T-cell (primary cell): ENCODE measurements around the gene SH3BP4. TPM values are rescaled to one million over a fixed set of nuclear protein-coding genes. Genes with fewer than 3 reads are reported as not detected.

Experiments used
- ATAC-seq, 4 experiments: fragments of 200-7000 bp in 3 of 4; fragments of 150-1000 bp in 1 of 4; cut with Tn5 transposase; replicated peaks in 1 of 4; 1 replicate in 3 of 4; 2 replicates in 1 of 4; pipeline ENCODE4 v1.10.0; 2021; ENCODE audit warnings: moderate library complexity in 3 of 4, mild to moderate bottlenecking in 2 of 4, moderate number of reproducible peaks in 1 of 4
- CTCF ChIA-PET, 2 donors: fragments of 300-600 bp; sonication (Branson Sonifier 250); formaldehyde crosslinking; loops; one replicate each; lab custom pipeline; 2022; ENCODE audit warnings: antibody characterized with exemption in 2 of 2; lab: Charles Lee
- POLR2A ChIA-PET, 2 donors: fragments of 300-600 bp; sonication (Branson Sonifier 250); formaldehyde crosslinking; loops; one replicate each; lab custom pipeline; 2022; ENCODE audit warnings: antibody characterized with exemption in 2 of 2; lab: Charles Lee
- DNase-seq, 35 experiments: peaks; one replicate each; pipeline versions ENCODE4 v3.0.0 to v3.0.0-alpha.2; 2013 to 2023
- H3K27ac ChIP-seq: one replicate; pipeline ENCODE4 v1.5.1; 2013; ENCODE audit warnings: low read length
- H3K27me3 ChIP-seq, 2 experiments: replicated peaks in 1 of 2; 1 replicate in 1 of 2; 2 replicates in 1 of 2; pipeline versions ENCODE4 v1.6.1 to v1.7.0; 2013; ENCODE audit warnings: low read length in 1 of 2, mixed read lengths in 1 of 2; ENCODE audit not compliant: control insufficient read depth in 2 of 2, insufficient read depth in 2 of 2; ENCODE audit errors: extremely low read depth in 1 of 2
- H3K36me3 ChIP-seq, 2 donors: 1 replicate in 1 of 2; 2 replicates in 1 of 2; pipeline versions ENCODE4 v1.6.1 to v1.7.0; 2013; ENCODE audit warnings: low read length in 1 of 2; ENCODE audit not compliant: control insufficient read depth in 2 of 2, insufficient read depth in 1 of 2; ENCODE audit errors: extremely low read depth in 1 of 2
- H3K4me1 ChIP-seq, 2 experiments: 1 replicate in 1 of 2; 2 replicates in 1 of 2; pipeline versions ENCODE4 v1.6.1 to v1.7.0; 2013; ENCODE audit warnings: low read length in 2 of 2, mixed read lengths in 1 of 2; ENCODE audit not compliant: insufficient read depth in 2 of 2, control insufficient read depth in 1 of 2; ENCODE audit errors: extremely low read depth in 1 of 2
- H3K4me3 ChIP-seq, 2 donors: 1 replicate in 1 of 2; 2 replicates in 1 of 2; pipeline versions ENCODE4 v1.5.1 to v1.7.0; 2013; ENCODE audit warnings: mild to moderate bottlenecking in 2 of 2, low read length in 1 of 2, moderate library complexity in 1 of 2; ENCODE audit not compliant: control insufficient read depth in 1 of 2; ENCODE audit errors: extremely low read depth in 1 of 2
- H3K9me3 ChIP-seq: 2 replicates; pipeline ENCODE4 v1.7.0; 2013
- H3K27ac Mint-ChIP-seq, 2 donors: one replicate each; pipeline ENCODE4 v1.8.0; 2020 to 2021; ENCODE audit warnings: mild to moderate bottlenecking in 2 of 2, mixed read lengths in 2 of 2
- H3K27me3 Mint-ChIP-seq, 2 donors: one replicate each; pipeline ENCODE4 v1.8.0; 2021 to 2022; ENCODE audit warnings: mixed read lengths in 2 of 2
- H3K36me3 Mint-ChIP-seq: one replicate; pipeline ENCODE4 v1.8.0; 2021; ENCODE audit warnings: mixed read lengths
- H3K4me1 Mint-ChIP-seq, 3 donors: one replicate each; pipeline ENCODE4 v1.8.0; 2020 to 2022; ENCODE audit warnings: mixed read lengths in 3 of 3, mild to moderate bottlenecking in 1 of 3
- H3K4me3 Mint-ChIP-seq, 3 donors: one replicate each; pipeline ENCODE4 v1.8.0; 2020 to 2022; ENCODE audit warnings: mild to moderate bottlenecking in 3 of 3, mixed read lengths in 3 of 3, moderate library complexity in 3 of 3
- H3K9me3 Mint-ChIP-seq, 3 donors: one replicate each; pipeline ENCODE4 v1.8.0; 2020 to 2022; ENCODE audit warnings: mixed read lengths in 3 of 3
- WGBS: methylation state at CpG from one replicate; pipeline ENCODE4 v1.1.5; 2013; ENCODE audit warnings: missing lambda C conversion rate; ENCODE audit not compliant: insufficient coverage; 5-methylcytosine and 5-hydroxymethylcytosine counted together
- total RNA-seq, 35 experiments: library from RNA in 6 of 35; stranded (reverse) in 6 of 35; fragments of 120-200 nt in 1 of 35; gene quantifications; one replicate each; pipeline versions ENCODE4 v1.2.1 to v1.2.4 and lab custom pipeline; 2013 to 2026

The SH3BP4 gene
- total RNA-seq, 5 donors from 2014 or later (not counting 1 experiment from before 2014, with no cell fraction given) = 0.14 to 1.3 (median 0.50) TPM

DNA sequence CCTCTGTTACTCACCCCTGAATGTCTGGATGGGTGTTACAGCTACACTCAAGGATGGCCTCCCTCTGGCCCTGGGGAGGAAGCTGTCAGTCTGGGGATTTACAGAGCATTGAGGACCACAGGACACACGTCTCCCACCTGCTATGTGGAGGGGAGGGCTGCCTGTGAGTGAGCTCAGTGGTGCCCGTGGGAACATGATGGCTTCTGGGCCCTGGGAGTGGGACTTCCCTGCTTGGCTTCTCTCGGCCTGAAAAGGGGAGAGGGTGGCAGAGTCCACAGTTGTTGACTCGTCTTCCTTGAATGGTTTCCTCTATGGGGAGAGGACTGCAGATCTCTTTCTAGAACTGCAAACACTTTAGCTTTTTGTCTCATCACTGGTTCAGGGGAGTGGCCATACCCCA, 79.1 kb downstream of the SH3BP4 start:
- ChIA-PET CTCF (no interaction called here), POLR2A (no interaction called here)
- Histone ChIP-seq H3K27me3 (peaks cover 0 to 9% of the 10 kb centered on the region in 2 experiments), H3K36me3 (no peaks in the 10 kb centered on the region), H3K27ac (no peak overlapping the region), H3K4me1 (no peaks in the 10 kb centered on the region), H3K9me3 (no peaks in the 10 kb centered on the region), H3K4me3 (no peak overlapping the region)
- Mint-ChIP-seq H3K27me3 (peaks cover 5 to 8% of the 10 kb centered on the region in 2 donors), H3K36me3 (no peaks in the 10 kb centered on the region), H3K27ac (no peak overlapping the region), H3K4me1 (peaks cover 0 to 4% (median 0%) of the 10 kb centered on the region in 3 donors), H3K9me3 (no peaks in the 10 kb centered on the region), H3K4me3 (no peak overlapping the region)
- DNase-seq (no peak), ATAC-seq (no peak)
- 80% methylated on average over 2 of the region's 4 CpGs for WGBS

DNA sequence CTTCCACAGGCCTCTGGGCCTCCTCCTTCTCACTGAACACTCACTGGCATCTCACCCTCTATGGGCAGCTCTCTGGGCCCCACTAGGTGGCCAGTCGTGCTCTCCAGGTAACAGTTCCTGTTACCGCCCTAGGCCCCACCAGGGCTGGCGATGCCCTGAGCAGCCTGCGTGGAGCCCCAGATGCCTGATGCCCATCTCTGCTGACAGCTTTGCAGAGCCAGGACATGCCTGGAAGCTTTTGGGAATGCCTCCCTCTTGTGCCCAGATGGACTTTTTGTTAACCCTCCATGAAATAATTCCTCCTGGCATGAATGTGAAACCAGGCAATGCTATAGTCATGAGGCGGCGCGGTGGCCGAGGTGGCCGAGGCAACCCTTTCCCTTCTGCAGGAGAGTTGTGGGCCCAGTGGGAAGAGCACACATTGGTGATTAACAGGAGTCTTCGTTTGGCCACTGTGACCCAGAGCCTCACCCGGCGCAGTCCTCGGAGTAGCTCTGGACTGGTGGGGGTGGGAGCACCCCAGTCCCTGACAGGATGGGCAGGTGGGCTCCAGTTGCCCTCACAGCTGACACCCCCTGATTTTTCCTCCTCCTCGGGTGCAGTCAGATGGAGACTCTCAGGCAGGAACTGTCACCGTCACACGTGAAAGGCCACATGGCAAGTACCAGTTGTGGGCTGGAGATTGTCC, 80.0 kb downstream of the SH3BP4 start:
- peaks cover 5 to 8% of the 10 kb centered on the region in 2 donors for H3K27me3 Mint-ChIP-seq
- CTCF ChIA-PET = no interaction called here
- 89% methylated on average over 11 of the region's 16 CpGs for WGBS

DNA sequence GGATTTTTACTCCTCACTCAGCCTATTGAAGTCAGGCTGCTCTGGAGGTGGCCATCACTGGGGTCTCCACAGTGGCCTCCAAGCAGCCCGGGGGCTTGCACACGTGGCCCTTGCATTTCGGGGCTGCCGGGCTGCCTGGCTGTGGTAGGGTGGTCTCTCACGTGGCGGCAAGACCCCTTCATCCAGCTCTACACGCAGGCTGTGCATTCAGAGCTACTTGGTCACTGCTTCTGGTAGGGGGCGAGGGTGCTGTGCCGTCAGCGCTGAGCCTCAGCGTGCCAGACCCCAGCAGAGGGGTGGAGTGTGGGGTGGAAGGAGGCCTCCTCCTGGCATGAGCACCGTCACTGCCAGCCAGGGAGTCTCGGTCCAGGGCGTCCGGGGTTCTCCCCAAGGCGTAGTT, 80.6 kb downstream of the SH3BP4 start:
- peaks cover 0 to 2% of the 10 kb centered on the region in 2 experiments for H3K27me3 ChIP-seq
- 91% methylated on average over 11 of the region's 16 CpGs for WGBS
- no peak overlapping the region for H3K4me3 ChIP-seq
- ATAC-seq (no peak), DNase-seq (no peak)
- no peaks in the 10 kb centered on the region for H3K4me1 ChIP-seq
- POLR2A ChIA-PET = no interaction called here
- H3K27ac ChIP-seq = no peak overlapping the region
- H3K9me3 ChIP-seq = no peaks in the 10 kb centered on the region
- peaks cover 5 to 8% of the 10 kb centered on the region in 2 donors for H3K27me3 Mint-ChIP-seq
- no peak overlapping the region for H3K4me3 Mint-ChIP-seq
- H3K36me3 Mint-ChIP-seq = no peaks in the 10 kb centered on the region
- no peak overlapping the region for H3K27ac Mint-ChIP-seq
- CTCF ChIA-PET = no interaction called here
- peaks cover 0 to 4% (median 0%) of the 10 kb centered on the region in 3 donors for H3K4me1 Mint-ChIP-seq
- H3K36me3 ChIP-seq = no peaks in the 10 kb centered on the region
- H3K9me3 Mint-ChIP-seq = no peaks in the 10 kb centered on the region

More for the DNA sequence above, 80.0 kb downstream of the SH3BP4 start:
- no peak overlapping the region for H3K27ac Mint-ChIP-seq
- POLR2A ChIA-PET = no interaction called here
- H3K9me3 ChIP-seq = no peaks in the 10 kb centered on the region
- H3K36me3 Mint-ChIP-seq = no peaks in the 10 kb centered on the region
- DNase-seq (no peak), ATAC-seq (no peak)
- H3K4me1 ChIP-seq = no peaks in the 10 kb centered on the region
- no peaks in the 10 kb centered on the region for H3K36me3 ChIP-seq
- H3K9me3 Mint-ChIP-seq = no peaks in the 10 kb centered on the region
- H3K4me3 ChIP-seq = no peak overlapping the region
- peaks cover 0 to 4% of the 10 kb centered on the region in 2 experiments for H3K27me3 ChIP-seq
- H3K4me1 Mint-ChIP-seq = peaks cover 0 to 4% (median 0%) of the 10 kb centered on the region in 3 donors
- H3K4me3 Mint-ChIP-seq = no peak overlapping the region
- H3K27ac ChIP-seq = no peak overlapping the region

DNA sequence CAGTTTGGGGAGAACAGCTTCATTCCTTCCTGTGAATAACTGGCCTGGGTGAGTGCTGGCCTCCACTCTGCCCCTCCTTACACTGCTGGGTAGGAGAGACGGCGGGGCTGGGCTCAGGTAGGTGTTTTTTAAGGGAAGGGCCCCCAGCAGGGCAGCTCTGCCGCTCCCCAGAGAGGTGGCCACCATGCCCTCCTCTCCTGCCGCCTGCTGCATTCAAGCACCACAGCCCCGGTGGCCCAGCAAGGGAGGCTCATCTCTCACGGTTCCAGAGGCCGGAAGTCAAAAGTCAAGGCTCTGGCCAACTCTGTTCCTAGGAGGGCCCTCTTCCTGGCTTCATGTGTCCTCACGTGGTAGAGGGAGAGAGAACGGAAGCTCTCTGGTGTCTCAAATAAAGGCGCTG, 81.1 kb downstream of the SH3BP4 start:
- Histone ChIP-seq H3K9me3 (no peaks in the 10 kb centered on the region), H3K27me3 (peaks cover 0 to 2% of the 10 kb centered on the region in 2 experiments), H3K36me3 (no peaks in the 10 kb centered on the region), H3K27ac (no peak overlapping the region), H3K4me1 (no peaks in the 10 kb centered on the region), H3K4me3 (no peak overlapping the region)
- Mint-ChIP-seq H3K36me3 (no peaks in the 10 kb centered on the region), H3K9me3 (no peaks in the 10 kb centered on the region), H3K4me3 (no peak overlapping the region), H3K27ac (no peak overlapping the region), H3K27me3 (peaks cover 5 to 8% of the 10 kb centered on the region in 2 donors), H3K4me1 (peaks cover 0 to 4% (median 0%) of the 10 kb centered on the region in 3 donors)
- no peak for ATAC-seq
- DNase-seq = no peak
- 91% methylated on average over 4 of the region's 10 CpGs for WGBS
- ChIA-PET POLR2A (no interaction called here), CTCF (no interaction called here)

DNA sequence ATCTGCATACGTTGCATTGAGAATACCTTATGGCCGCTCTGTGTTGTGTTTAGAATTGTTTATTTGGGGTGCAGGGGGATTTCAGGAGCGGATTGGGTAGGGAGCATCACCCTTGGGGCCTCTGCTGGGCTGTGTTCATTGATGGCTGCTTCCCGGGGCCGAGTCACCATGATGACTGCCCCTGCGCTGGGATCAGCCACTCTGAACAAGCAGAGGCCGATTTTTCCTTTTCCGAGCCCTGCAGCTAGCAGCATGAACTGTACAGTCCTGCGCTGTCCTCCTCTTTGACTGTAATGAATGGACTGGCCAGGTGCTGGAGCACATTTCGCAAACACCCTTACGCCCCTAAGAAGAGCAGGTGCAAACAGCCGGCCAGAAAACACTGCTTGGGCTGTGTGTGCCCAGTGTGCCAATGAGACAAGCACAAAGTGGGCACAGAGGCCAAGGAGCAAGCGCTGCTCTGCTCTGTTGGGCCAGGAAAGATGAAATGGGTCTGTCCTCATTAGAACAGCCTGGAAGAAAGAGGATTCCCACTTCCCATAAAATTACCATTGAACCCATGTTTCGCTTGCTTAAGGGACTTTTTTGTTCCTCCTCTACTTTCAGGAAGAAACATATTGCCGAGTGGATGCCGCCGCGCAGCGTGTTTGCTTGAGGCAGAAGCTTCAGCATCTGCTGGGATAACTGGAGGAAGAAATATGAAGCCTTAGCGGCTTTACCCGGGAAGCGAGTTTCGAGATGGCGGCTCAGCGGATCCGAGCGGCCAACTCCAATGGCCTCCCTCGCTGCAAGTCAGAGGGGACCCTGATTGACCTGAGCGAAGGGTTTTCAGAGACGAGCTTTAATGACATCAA, 82.7 kb downstream of the SH3BP4 start:
- 83% methylated on average over 28 of the region's 30 CpGs for WGBS
- H3K27me3 Mint-ChIP-seq = peaks cover 0 to 4% of the 10 kb centered on the region in 2 donors
- H3K4me1 Mint-ChIP-seq = peaks cover 0 to 4% (median 0%) of the 10 kb centered on the region in 3 donors

DNA sequence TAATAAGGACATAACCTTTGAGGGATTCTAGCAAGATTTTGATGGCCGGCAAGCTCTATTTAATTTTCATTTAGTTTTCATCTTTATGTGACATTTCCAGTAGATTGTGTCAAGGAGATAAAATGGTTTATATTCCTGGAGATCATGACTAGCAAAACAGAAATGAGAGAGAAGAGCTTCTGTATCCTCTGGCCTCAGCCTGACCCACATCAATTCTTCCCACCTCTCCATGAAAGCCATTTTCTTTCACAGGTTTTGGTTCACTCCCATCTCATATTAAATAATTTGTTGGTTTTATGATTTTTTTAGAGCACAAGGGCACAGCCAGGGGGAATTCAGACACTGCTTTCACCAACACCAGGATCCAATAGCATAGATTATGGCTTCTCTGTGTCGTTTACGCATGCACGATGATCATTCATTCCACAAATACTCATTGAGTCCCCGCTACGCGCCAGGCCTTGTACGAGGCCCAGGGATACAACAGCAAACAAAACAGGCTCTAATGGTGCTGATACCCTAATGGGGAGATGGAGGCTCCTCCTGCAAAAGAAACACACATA, 85.9 kb downstream of the SH3BP4 start:
- Mint-ChIP-seq H3K9me3 (no peaks in the 10 kb centered on the region), H3K27ac (no peak overlapping the region), H3K27me3 (peaks cover 0 to 2% of the 10 kb centered on the region in 2 donors), H3K36me3 (no peaks in the 10 kb centered on the region), H3K4me1 (peaks cover 0 to 4% (median 0%) of the 10 kb centered on the region in 3 donors), H3K4me3 (no peak overlapping the region)
- DNase-seq (no peak), ATAC-seq (no peak)
- POLR2A ChIA-PET = no interaction called here
- Histone ChIP-seq H3K4me1 (no peaks in the 10 kb centered on the region), H3K4me3 (no peak overlapping the region), H3K9me3 (no peaks in the 10 kb centered on the region), H3K36me3 (no peaks in the 10 kb centered on the region), H3K27me3 (peaks cover 0 to 5% of the 10 kb centered on the region in 2 experiments), H3K27ac (no peak overlapping the region)
- CTCF ChIA-PET = no interaction called here
- WGBS = no CpG with 5 or more reads among the region's 8 CpGs

More for the DNA sequence above, 82.7 kb downstream of the SH3BP4 start:
- H3K4me3 Mint-ChIP-seq = no peak overlapping the region
- Histone ChIP-seq H3K36me3 (no peaks in the 10 kb centered on the region), H3K4me1 (no peaks in the 10 kb centered on the region), H3K27me3 (no peaks in the 10 kb centered on the region), H3K27ac (no peak overlapping the region), H3K4me3 (no peak overlapping the region), H3K9me3 (no peaks in the 10 kb centered on the region)
- H3K27ac Mint-ChIP-seq = no peak overlapping the region
- ChIA-PET CTCF (no interaction called here), POLR2A (no interaction called here)
- DNase-seq = no peak
- no peaks in the 10 kb centered on the region for H3K9me3 Mint-ChIP-seq
- ATAC-seq = no peak
- H3K36me3 Mint-ChIP-seq = no peaks in the 10 kb centered on the region
